Measurements from ENCODE around the gene COG1. TPM values are rescaled to one million over a fixed set of nuclear protein-coding genes. Genes with fewer than 3 reads are reported as not detected.

The COG1 gene
- total and polyA plus RNA-seq, 2 donors (not counting 3 experiments of a cell fraction or from before 2014, with no cell fraction given), result 26.2 to 39.0 TPM

DNA sequence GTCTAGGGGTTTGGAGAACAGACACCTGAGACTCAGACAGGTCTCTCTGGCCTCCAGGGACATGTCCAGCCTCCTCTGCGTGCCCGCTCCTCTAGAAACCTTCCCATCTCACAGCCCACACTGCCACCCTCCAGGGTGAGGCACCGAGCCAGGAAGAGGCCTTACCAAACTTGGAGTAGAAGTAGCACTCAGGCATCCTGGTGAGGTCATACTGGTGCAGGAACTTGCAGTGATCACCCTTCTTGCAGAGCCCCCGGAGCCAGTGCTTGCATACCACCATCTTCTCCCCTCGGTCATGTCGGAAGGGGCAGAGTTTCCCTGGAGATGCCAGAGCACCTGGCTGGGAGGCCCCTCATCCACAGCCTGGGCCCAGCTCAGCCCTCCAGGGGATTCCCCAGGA, 64.7 kb downstream of the COG1 start:
- no peak overlapping the region for H3K9ac ChIP-seq (replicated peaks; ENCODE audit: extremely low read depth, insufficient read depth, low read length)
- H2AFZ ChIP-seq (ENCODE audit: low read depth, low read length), result no peak overlapping the region
- BruUV-seq (replicated peaks), result no TSS peak
- H3K9me3 ChIP-seq (replicated peaks; ENCODE audit: control insufficient read depth, insufficient read depth, low read length), result no peaks in the 10 kb centered on the region
- H3K9me1 ChIP-seq (replicated peaks; ENCODE audit: control insufficient read depth, extremely low read depth, insufficient read depth, low read length), result no peaks in the 10 kb centered on the region
- TF ChIP-seq FOS (IDR thresholded peaks at IDR 0.05; ENCODE audit: borderline replicate concordance, insufficient read depth, low read length), result no peak
- TF ChIP-seq POLR2A (IDR thresholded peaks at IDR 0.05; ENCODE audit: low read depth, low read length), result no peak
- no peak for TF ChIP-seq POLR2AphosphoS5 (IDR thresholded peaks at IDR 0.05; ENCODE audit: insufficient read depth, low read depth, low read length)
- no peak for TF ChIP-seq MYC (IDR thresholded peaks at IDR 0.05; ENCODE audit: low read depth, low read length)
- TF ChIP-seq, protein P1, sequence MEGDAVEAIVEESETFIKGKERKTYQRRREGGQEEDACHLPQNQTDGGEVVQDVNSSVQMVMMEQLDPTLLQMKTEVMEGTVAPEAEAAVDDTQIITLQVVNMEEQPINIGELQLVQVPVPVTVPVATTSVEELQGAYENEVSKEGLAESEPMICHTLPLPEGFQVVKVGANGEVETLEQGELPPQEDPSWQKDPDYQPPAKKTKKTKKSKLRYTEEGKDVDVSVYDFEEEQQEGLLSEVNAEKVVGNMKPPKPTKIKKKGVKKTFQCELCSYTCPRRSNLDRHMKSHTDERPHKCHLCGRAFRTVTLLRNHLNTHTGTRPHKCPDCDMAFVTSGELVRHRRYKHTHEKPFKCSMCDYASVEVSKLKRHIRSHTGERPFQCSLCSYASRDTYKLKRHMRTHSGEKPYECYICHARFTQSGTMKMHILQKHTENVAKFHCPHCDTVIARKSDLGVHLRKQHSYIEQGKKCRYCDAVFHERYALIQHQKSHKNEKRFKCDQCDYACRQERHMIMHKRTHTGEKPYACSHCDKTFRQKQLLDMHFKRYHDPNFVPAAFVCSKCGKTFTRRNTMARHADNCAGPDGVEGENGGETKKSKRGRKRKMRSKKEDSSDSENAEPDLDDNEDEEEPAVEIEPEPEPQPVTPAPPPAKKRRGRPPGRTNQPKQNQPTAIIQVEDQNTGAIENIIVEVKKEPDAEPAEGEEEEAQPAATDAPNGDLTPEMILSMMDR (IDR thresholded peaks at IDR 0.05; ENCODE audit: extremely low read depth in 1 of 2, insufficient read depth in 1 of 2, low read depth in 1 of 2, low read length in 2 of 2), result no peak
- no peak for TF ChIP-seq GATA2 (IDR thresholded peaks at IDR 0.05; ENCODE audit: insufficient read depth, insufficient read length, low read depth, low read length)
- TF ChIP-seq, protein P2, sequence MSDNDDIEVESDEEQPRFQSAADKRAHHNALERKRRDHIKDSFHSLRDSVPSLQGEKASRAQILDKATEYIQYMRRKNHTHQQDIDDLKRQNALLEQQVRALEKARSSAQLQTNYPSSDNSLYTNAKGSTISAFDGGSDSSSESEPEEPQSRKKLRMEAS (IDR thresholded peaks at IDR 0.05; ENCODE audit: insufficient read depth, insufficient read length), result no peak
- TF ChIP-seq EZH2 (IDR thresholded peaks at IDR 0.05; ENCODE audit: borderline replicate concordance, low read depth, low read length, severe bottlenecking), result no peak
- no peak for TF ChIP-seq JUN (IDR thresholded peaks at IDR 0.05; ENCODE audit: borderline replicate concordance, insufficient read depth, insufficient read length, low read depth)
- no peak overlapping the region for H3K4me2 ChIP-seq (ENCODE audit: insufficient read depth, low read length)
- FAIRE-seq, result no peak
- no peak for DNase-seq (ENCODE audit: low read depth, low spot score)
- no peak overlapping the region for H3K4me3 ChIP-seq (replicated peaks in 1 of 3; ENCODE audit: insufficient read depth in 1 of 3, low read depth in 1 of 3, low read length in 3 of 3)
- H3K4me1 ChIP-seq (ENCODE audit: control insufficient read depth, extremely low read depth, insufficient read depth, low read length), result no peaks in the 10 kb centered on the region
- no peaks in the 10 kb centered on the region for H3K36me3 ChIP-seq (ENCODE audit: control insufficient read depth in 2 of 2, extremely low read depth in 1 of 2, insufficient read depth in 2 of 2, low read length in 2 of 2)
- intact Hi-C loops (cut with micrococcal nuclease) (no loop called here), dilution Hi-C loops (cut with MboI; ENCODE audit: extremely low pct_ligation_motif_present, low sequenced_read_pairs) (no loop called here)
- no peaks in the 10 kb centered on the region for H4K20me1 ChIP-seq (replicated peaks; ENCODE audit: control insufficient read depth, extremely low read depth, insufficient read depth, low read length)
- H3K79me2 ChIP-seq (ENCODE audit: control insufficient read depth, insufficient read depth, low read length), result no peaks in the 10 kb centered on the region
- no peaks in the 10 kb centered on the region for H3K27me3 ChIP-seq (ENCODE audit: control insufficient read depth in 2 of 2, insufficient read depth in 2 of 2, low read length in 2 of 2)
- H3K27ac ChIP-seq (ENCODE audit: insufficient read depth, low read depth, low read length), result no peak overlapping the region
- POLR2A ChIA-PET, result no interaction called here
- CTCF ChIA-PET, result interaction anchor here (11.8 kb wide), 1 partner anchor 114 kb away, joined by 376 read pairs; no protein-coding TSS in a partner anchor

Other genes starting within 250 kb of the COG1 start
- 11.9 and 12.4 TPM in 2 replicates for gene SLC39A11, start 100.4 kb upstream of the COG1 start, total RNA-seq
- 7.8 and 8.1 TPM in 2 replicates for gene SLC39A11, start 100.4 kb upstream of the COG1 start, polyA plus RNA-seq
- not detected in 2 replicates for gene SSTR2, start 28.0 kb upstream of the COG1 start, total RNA-seq
- gene SSTR2, start 28.0 kb upstream of the COG1 start, polyA plus RNA-seq, result 0.01 and 0.02 TPM in 2 replicates
- gene CPSF4L, start 68.8 kb downstream of the COG1 start, total RNA-seq, result not detected in 2 replicates
- not detected in 2 replicates for gene CPSF4L, start 68.8 kb downstream of the COG1 start, polyA plus RNA-seq
- gene CDC42EP4, start 118.9 kb downstream of the COG1 start, total RNA-seq, result 18.8 and 19.6 TPM in 2 replicates
- 11.4 and 13.7 TPM in 2 replicates for gene CDC42EP4, start 118.9 kb downstream of the COG1 start, polyA plus RNA-seq

All from endothelial cell of umbilical vein (primary cell).